ENCODE measurements around the gene KBTBD4.
"Not testable (repeated sequence)": the region's sequence is repeated elsewhere in the genome, so short reads cannot be mapped to it uniquely, and the experiment has no call there.

- TF ChIP-seq CTCF, POLR2A (IDR thresholded peaks at IDR 0.05): not testable (repeated sequence)
Measured at GRCh38 chr11:47562393-47562792, 16.4 kb downstream of the KBTBD4 start.
